MM.1S (cell line): Measurements from ENCODE around the gene PNPT1.

Experiments
- DNase-seq: peaks from one replicate; pipeline ENCODE4 v3.0.0-alpha.2; 2015
- H2AFZ ChIP-seq: fragments of 300-600 bp; sonication (generic); 2 replicates; pipeline ENCODE4 v1.6.0; 2016; ENCODE audit warnings: antibody characterized with exemption, low read length
- H3F3A ChIP-seq: fragments of 300-600 bp; sonication (generic); 2 replicates; pipeline ENCODE4 v1.6.1; 2016; ENCODE audit warnings: mild to moderate bottlenecking, antibody characterized with exemption, low read length, moderate library complexity, mixed read lengths; ENCODE audit not compliant: insufficient read depth
- H3K27ac ChIP-seq: fragments of 300-600 bp; sonication (generic); 2 replicates; pipeline ENCODE4 v1.5.1; 2016; ENCODE audit warnings: mild to moderate bottlenecking, low read length
- H3K27me3 ChIP-seq: fragments of 300-600 bp; sonication (generic); replicated peaks from 2 replicates; pipeline ENCODE4 v1.6.0; 2016; ENCODE audit warnings: low read length; ENCODE audit not compliant: insufficient read depth
- H3K36me3 ChIP-seq: fragments of 300-600 bp; sonication (generic); replicated peaks from 2 replicates; pipeline ENCODE4 v1.6.1; 2016; ENCODE audit warnings: mild to moderate bottlenecking, low read length, mixed read lengths; ENCODE audit not compliant: insufficient read depth
- H3K4me1 ChIP-seq: fragments of 300-600 bp; sonication (generic); 2 replicates; pipeline ENCODE4 v1.6.1; 2016; ENCODE audit warnings: low read length, mixed read lengths
- H3K4me2 ChIP-seq: fragments of 300-600 bp; sonication (generic); 2 replicates; pipeline ENCODE4 v1.6.0; 2016; ENCODE audit warnings: low read depth, low read length
- H3K4me3 ChIP-seq: fragments of 300-600 bp; sonication (generic); 2 replicates; pipeline ENCODE4 v1.5.1; 2016; ENCODE audit warnings: low read length, mixed read lengths
- H3K79me2 ChIP-seq: fragments of 300-600 bp; sonication (generic); 2 replicates; pipeline ENCODE4 v1.6.1; 2016; ENCODE audit warnings: mixed run types, low read length, mixed read lengths
- H3K9ac ChIP-seq: fragments of 300-600 bp; sonication (generic); 2 replicates; pipeline ENCODE4 v1.6.1; 2016; ENCODE audit warnings: low read length, mixed read lengths
- H3K9me2 ChIP-seq: fragments of 300-600 bp; sonication (generic); replicated peaks from 2 replicates; pipeline ENCODE4 v1.6.1; 2016; ENCODE audit warnings: mild to moderate bottlenecking, low read length, mixed read lengths; ENCODE audit not compliant: insufficient read depth
- H3K9me3 ChIP-seq: fragments of 300-600 bp; sonication (generic); replicated peaks from 2 replicates; pipeline ENCODE4 v1.6.1; 2016; ENCODE audit warnings: mild to moderate bottlenecking, low read length, mixed read lengths; ENCODE audit not compliant: insufficient read depth
- H4K20me1 ChIP-seq: fragments of 300-600 bp; sonication (generic); 2 replicates; pipeline ENCODE4 v1.6.1; 2016; ENCODE audit warnings: mild to moderate bottlenecking, low read length, moderate library complexity, mixed read lengths; ENCODE audit not compliant: insufficient read depth
- CTCF ChIP-seq: fragments of 300-600 bp; sonication (generic); IDR thresholded peaks from 2 replicates; pipeline ENCODE4 v1.5.1; 2016; ENCODE audit warnings: antibody characterized with exemption, low read length, mixed read lengths
- EZH2 ChIP-seq: fragments of 300-600 bp; sonication (generic); optimal IDR thresholded peaks from 2 replicates; pipeline ENCODE3; 2017; ENCODE audit warnings: low read depth, mild to moderate bottlenecking, antibody characterized with exemption, low read length, mixed read lengths
- EZH2phosphoT487 ChIP-seq: fragments of 300-600 bp; sonication (generic); IDR thresholded peaks from 2 replicates; pipeline ENCODE4 v1.6.1; 2018; ENCODE audit warnings: antibody characterized with exemption, low read length

The PNPT1 gene

GRCh38 chr2:55607717-55608116 is 85.9 kb downstream of the PNPT1 start:
- Histone ChIP-seq H3K9me2 (no peaks in the 10 kb centered on the region), H4K20me1 (peaks cover 1% of the 10 kb centered on the region; the same call in 1 of the 2 replicates), H3K4me3 (no peak overlapping the region), H3K4me1 (no peaks in the 10 kb centered on the region), H3K36me3 (no peaks in the 10 kb centered on the region), H3K9ac (no peak overlapping the region), H3K27ac (no peak overlapping the region), H3K79me2 (peaks cover 94% of the 10 kb centered on the region), H2AFZ (no peak overlapping the region), H3K27me3 (no peaks in the 10 kb centered on the region), H3K9me3 (no peaks in the 10 kb centered on the region), H3K4me2 (no peak overlapping the region), H3F3A (no peaks in the 10 kb centered on the region)
- DNase-seq, result no peak
- TF ChIP-seq CTCF, result no peak
- TF ChIP-seq EZH2phosphoT487, result no peak
- TF ChIP-seq EZH2, result no peak

GRCh38 chr2:55604027-55604565 is 89.5 kb downstream of the PNPT1 start:
- no peak for DNase-seq
- H3K4me1 ChIP-seq, result no peaks in the 10 kb centered on the region
- H4K20me1 ChIP-seq, result peaks cover 6% of the 10 kb centered on the region; the same call in 1 of the 2 replicates
- no peaks in the 10 kb centered on the region for H3K9me2 ChIP-seq
- no peak overlapping the region for H3K27ac ChIP-seq
- TF ChIP-seq CTCF (no peak), EZH2 (no peak), EZH2phosphoT487 (no peak)
- no peaks in the 10 kb centered on the region for H3K27me3 ChIP-seq
- H3K4me2 ChIP-seq, result no peak overlapping the region
- no peaks in the 10 kb centered on the region for H3K9me3 ChIP-seq
- no peak overlapping the region for H3K9ac ChIP-seq
- no peaks in the 10 kb centered on the region for H3F3A ChIP-seq
- H3K36me3 ChIP-seq, result 0 out of 2 replicates have a peak, but pooled peaks cover 4% of the 10 kb centered on the region
- H2AFZ ChIP-seq, result no peak overlapping the region
- H3K4me3 ChIP-seq, result no peak overlapping the region
- H3K79me2 ChIP-seq, result peaks cover 92% of the 10 kb centered on the region

GRCh38 chr2:55601849-55602248 is 91.8 kb downstream of the PNPT1 start:
- no peak overlapping the region for H3K4me3 ChIP-seq
- no peak overlapping the region for H3K27ac ChIP-seq
- TF ChIP-seq EZH2phosphoT487 (no peak), CTCF (no peak), EZH2 (no peak)
- H3K9me3 ChIP-seq, result no peaks in the 10 kb centered on the region
- no peaks in the 10 kb centered on the region for H3K27me3 ChIP-seq
- H3K4me1 ChIP-seq, result no peaks in the 10 kb centered on the region
- 0 out of 2 replicates have a peak, but pooled peaks cover 4% of the 10 kb centered on the region for H3K36me3 ChIP-seq
- peaks cover 87% of the 10 kb centered on the region for H3K79me2 ChIP-seq
- no peaks in the 10 kb centered on the region for H3F3A ChIP-seq
- no peaks in the 10 kb centered on the region for H3K9me2 ChIP-seq
- H4K20me1 ChIP-seq, result peaks cover 10% of the 10 kb centered on the region; the same call in 1 of the 2 replicates
- no peak for DNase-seq
- no peak overlapping the region for H3K4me2 ChIP-seq
- no peak overlapping the region for H2AFZ ChIP-seq
- no peak overlapping the region for H3K9ac ChIP-seq
